ENCODE results near the gene ACSF3.

ACSF3 gene

DNA sequence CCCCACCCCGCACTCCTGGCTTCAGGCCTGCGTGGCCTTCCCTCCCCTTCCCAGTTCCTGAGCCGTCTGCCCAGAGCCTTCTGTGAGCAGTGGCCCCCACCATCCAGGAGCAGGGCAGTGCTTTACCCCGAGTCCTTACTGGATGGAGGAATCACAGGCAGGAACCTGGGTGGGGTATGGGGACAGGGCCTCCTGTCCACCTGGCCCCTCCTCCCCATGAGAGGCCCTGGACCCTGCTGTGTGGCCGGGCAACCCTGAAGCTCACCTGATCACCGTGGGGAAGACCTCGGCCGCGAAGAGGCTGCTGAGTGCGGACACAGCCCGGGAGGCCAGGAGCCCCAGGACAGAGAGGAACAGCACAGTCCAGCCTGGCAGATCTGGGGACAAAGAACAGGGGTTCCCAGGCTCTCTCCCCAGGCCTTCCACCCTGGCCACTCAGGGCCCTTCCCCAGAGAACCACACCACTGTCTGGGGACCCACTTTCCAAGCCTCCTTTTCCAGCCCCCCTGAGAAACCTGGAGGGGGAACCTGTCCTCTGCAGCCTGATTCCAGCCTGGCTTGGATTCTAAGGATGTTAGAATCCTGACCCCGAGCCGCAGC lies 103.5 kb downstream of the ACSF3 start:
- H3K4me3 ChIP-seq (ENCODE audit: low read length in 2 of 2) = no peak overlapping the region
- H3K27ac ChIP-seq (ENCODE audit: low read length) = no peak overlapping the region
- H3K36me3 ChIP-seq (ENCODE audit: control insufficient read depth in 2 of 2, insufficient read depth in 2 of 2, low read length in 2 of 2) = no peaks in the 10 kb centered on the region
- no peaks in the 10 kb centered on the region for H3K9me3 ChIP-seq (ENCODE audit: control insufficient read depth in 2 of 2, low read length in 2 of 2)
- peaks cover 10% of the 10 kb centered on the region for H3K4me1 ChIP-seq (ENCODE audit: control insufficient read depth, insufficient read depth, low read length)
- H3K27me3 ChIP-seq (ENCODE audit: control insufficient read depth in 1 of 2, insufficient read depth in 2 of 2, low read length in 2 of 2) = peaks cover 20 to 25% of the 10 kb centered on the region in 2 donors
- H3K9ac ChIP-seq (ENCODE audit: low read length in 2 of 2) = no peak overlapping the region

DNA sequence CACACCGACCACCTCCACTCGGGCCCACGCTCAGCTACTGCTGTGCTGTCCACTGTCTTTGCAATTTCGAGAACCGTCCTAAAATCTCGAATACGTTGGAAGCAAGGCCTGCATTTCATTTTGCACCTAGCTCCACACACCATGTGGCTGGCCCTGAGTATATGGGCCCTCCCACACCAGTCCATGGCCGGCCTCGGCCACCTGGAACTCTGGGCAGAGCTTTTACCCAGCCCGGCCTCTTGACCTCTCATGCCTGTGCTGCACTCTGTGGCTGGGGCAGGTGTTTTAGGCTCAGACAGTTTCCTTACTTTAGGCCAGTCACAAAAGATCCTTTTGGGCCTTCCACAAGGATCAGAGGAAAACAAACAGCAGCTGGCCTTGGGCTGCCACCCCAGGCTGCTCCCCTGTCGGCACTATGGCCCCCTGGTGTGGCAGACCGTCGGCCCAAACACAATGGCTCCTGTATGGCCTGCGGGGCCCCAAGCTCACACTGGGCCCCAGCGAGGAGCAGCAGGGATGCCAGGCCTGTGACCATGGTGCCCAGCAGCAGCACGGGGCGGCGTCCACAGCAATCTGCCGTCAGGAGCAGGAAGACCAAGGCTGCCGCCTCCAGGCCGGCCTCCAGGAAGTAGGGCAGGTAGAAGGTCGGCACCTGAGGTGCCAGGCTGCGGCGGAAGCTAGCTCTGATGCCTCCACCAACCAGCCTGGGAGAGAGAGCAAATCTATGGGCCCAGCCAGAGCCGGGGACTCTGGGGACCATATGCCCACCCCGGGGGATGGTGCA lies 104.2 kb downstream of the ACSF3 start:
- Histone ChIP-seq H3K9ac (ENCODE audit: low read length in 2 of 2) (no peak overlapping the region), H3K9me3 (ENCODE audit: control insufficient read depth in 2 of 2, low read length in 2 of 2) (peaks cover 2 to 4% of the 10 kb centered on the region in 2 donors), H3K27me3 (ENCODE audit: control insufficient read depth in 1 of 2, insufficient read depth in 2 of 2, low read length in 2 of 2) (peaks cover 25 to 31% of the 10 kb centered on the region in 2 donors), H3K27ac (ENCODE audit: low read length) (no peak overlapping the region), H3K4me1 (ENCODE audit: control insufficient read depth, insufficient read depth, low read length) (peaks cover 8% of the 10 kb centered on the region), H3K36me3 (ENCODE audit: control insufficient read depth in 2 of 2, insufficient read depth in 2 of 2, low read length in 2 of 2) (no peaks in the 10 kb centered on the region), H3K4me3 (ENCODE audit: low read length in 2 of 2) (no peak overlapping the region)

DNA sequence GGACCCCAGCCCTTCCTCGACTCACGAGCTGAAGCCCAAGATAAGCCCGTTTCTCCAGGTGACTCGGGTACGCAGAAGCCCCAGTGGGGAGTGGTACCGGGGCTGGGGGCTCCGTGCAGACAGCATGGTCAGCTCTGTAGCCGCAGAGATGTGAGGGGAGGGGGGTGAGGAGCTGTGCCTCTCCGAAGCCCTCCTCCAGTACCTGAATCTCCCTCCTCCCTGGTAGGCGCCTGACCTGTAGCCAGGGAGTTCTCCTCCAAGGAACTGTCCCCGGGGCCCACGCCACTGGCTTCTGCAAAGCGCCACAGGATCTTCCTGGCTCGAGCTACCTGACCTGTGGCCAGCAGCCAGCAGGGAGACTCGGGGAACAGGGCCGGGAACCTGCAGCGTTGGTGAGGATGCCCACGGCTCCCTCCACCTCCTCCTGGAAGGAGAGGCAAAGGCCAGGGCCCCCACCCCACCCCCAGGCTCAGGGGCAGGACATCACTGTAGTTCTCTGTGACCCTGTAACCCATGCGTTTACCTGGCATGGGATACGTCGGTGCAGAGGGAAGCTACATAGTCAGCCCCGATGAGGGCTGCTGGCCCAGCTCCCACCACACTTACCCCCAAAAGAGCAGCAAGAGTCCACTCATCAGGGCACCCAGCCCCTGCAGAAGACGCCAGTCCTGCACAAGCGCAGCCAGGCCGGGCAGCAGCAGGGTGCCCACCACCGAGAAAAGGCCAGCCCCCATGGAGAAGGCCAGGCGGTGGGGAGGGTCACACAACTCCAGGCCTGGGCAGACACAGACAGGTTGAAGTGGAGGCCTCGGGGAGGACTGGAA lies 105.0 kb downstream of the ACSF3 start:
- Histone ChIP-seq H3K9ac (ENCODE audit: low read length in 2 of 2) (no peak overlapping the region), H3K4me1 (ENCODE audit: control insufficient read depth, insufficient read depth, low read length) (peaks cover 8% of the 10 kb centered on the region), H3K27ac (ENCODE audit: low read length) (no peak overlapping the region), H3K27me3 (ENCODE audit: control insufficient read depth in 1 of 2, insufficient read depth in 2 of 2, low read length in 2 of 2) (peaks cover 29 to 36% of the 10 kb centered on the region in 2 donors), H3K36me3 (ENCODE audit: control insufficient read depth in 2 of 2, insufficient read depth in 2 of 2, low read length in 2 of 2) (no peaks in the 10 kb centered on the region), H3K9me3 (ENCODE audit: control insufficient read depth in 2 of 2, low read length in 2 of 2) (peaks cover 2 to 4% of the 10 kb centered on the region in 2 donors), H3K4me3 (ENCODE audit: low read length in 2 of 2) (no peak overlapping the region)

DNA sequence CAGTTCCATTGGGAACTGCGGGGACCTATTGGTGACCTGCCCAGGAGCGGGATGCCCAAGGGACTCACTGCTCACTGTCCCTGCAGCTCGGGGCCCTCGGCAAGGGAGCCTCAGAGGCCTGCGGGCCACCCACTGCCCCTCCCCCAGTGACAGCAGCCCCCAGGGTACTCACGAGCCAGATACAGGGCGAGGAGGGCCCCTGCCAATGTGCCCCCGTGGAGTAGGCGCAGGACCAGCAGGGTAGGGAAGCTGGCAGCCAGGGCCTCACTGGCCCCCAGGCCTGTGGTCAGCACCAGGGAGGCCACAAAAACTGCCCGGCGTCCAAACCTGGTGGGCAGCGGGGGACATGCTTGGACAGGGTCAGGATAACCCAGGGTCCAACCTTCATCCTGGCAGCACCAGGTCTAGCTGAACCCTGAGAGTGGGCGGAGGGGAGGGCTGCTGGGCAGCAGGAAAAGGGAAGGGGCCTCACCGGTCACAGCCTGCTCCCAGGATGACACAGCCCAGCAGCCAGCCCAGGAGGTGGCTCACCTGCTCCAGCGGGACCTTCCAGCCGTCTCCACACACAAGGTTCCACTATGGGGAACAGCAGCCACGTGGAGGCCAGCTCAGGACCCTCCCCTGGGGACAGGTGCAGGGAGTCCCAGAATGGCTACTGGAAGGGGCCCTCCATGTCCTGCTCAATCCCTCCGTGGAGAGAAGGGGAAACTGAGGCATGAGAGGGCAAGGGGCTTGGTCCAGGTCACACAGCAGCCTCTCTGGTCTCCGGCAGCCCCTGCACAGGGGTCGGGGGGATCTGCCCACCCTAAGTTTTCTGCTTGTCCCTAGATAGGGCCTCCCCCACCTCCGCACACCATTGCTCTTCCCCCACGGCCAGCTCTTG lies 105.8 kb downstream of the ACSF3 start:
- peaks cover 31 to 36% of the 10 kb centered on the region in 2 donors for H3K27me3 ChIP-seq (ENCODE audit: control insufficient read depth in 1 of 2, insufficient read depth in 2 of 2, low read length in 2 of 2)
- H3K9ac ChIP-seq (ENCODE audit: low read length in 2 of 2) = no peak overlapping the region
- no peak overlapping the region for H3K27ac ChIP-seq (ENCODE audit: low read length)
- no peaks in the 10 kb centered on the region for H3K36me3 ChIP-seq (ENCODE audit: control insufficient read depth in 2 of 2, insufficient read depth in 2 of 2, low read length in 2 of 2)
- no peak overlapping the region for H3K4me3 ChIP-seq (ENCODE audit: low read length in 2 of 2)
- peaks cover 2 to 4% of the 10 kb centered on the region in 2 donors for H3K9me3 ChIP-seq (ENCODE audit: control insufficient read depth in 2 of 2, low read length in 2 of 2)
- peaks cover 8% of the 10 kb centered on the region for H3K4me1 ChIP-seq (ENCODE audit: control insufficient read depth, insufficient read depth, low read length)

DNA sequence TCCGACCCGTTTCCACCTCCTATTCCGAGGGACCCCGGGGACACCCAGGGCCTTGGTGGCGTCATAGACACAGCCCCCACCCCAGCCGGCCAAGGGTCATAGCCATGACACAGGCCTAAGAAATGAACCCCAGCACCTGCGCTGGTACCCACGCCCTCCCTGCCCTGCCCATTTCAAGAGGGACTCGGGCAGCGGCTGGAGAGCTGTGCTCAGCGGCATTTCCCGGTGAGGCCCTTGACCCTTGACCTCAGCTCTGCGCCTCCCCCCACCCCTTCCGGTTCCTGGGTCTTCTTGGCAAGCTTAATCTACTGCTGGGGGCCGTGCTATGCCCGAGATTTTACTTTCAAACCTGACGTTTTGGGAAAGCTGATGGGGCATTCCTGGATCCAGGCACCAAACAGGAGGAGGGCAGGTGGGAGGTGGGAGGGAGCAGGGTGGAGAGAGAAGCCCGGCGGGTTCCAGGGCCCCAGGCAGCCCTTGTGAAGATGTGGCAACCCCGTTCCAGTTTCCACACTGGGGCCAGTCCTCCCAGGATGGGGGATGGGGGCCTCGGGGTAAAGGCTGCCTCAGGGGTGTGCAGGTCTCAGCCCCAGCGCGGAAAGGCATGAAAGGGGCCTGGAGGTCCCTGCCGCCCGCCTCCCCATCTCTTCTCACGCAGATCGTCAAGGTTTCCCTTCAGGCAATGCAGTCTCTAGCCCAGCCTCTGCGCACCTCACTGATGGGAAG lies 106.6 kb downstream of the ACSF3 start, which contains the start of gene SLC22A31:
TSS of gene SLC22A31 (minus strand) at position 414 of the 726 bp plus-strand sequence. CDS start at position 378, 36 bp downstream.
- Histone ChIP-seq H3K27ac (ENCODE audit: low read length) (no peak within 1 kb of the TSS), H3K9me3 (ENCODE audit: control insufficient read depth in 2 of 2, low read length in 2 of 2) (peaks cover 2 to 4% of the 10 kb centered on the region in 2 donors), H3K9ac (ENCODE audit: low read length in 2 of 2) (no peak within 1 kb of the TSS), H3K27me3 (ENCODE audit: control insufficient read depth in 1 of 2, insufficient read depth in 2 of 2, low read length in 2 of 2) (peaks cover 31 to 38% of the 10 kb centered on the region in 2 donors), H3K36me3 (ENCODE audit: control insufficient read depth in 2 of 2, insufficient read depth in 2 of 2, low read length in 2 of 2) (no peaks in the 10 kb centered on the region), H3K4me3 (ENCODE audit: low read length in 2 of 2) (no peak within 1 kb of the TSS), H3K4me1 (ENCODE audit: control insufficient read depth, insufficient read depth, low read length) (peaks cover 8% of the 10 kb centered on the region)

DNA sequence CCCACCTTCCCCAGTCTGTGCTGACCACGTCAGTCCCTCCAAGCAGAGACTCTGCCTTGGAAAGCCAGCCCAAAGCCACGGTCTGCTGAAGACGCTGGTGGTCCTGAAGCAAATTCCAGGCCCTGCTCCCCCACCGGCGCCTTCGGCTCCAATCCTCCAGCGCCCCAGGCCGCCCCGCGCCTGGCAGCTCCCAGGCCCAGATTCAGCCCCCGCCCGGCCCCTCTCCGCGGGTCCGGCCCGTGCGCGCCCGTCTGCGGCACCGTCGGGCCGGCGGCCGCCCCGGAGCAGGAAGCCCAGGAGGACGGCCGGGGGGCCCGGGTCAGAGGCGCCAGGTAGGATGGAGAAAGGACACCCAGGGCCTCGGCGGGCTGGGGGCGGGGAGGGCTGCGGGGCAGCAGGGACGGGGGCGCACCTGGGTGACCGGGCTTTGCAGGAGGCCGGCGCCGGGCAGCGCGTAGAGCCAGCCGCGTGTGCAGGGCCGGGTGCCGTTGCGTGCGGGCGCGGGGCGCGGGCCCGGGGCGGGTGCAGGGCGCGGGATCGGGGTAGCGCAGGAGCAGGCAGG lies 107.3 kb downstream of the ACSF3 start:
- Histone ChIP-seq H3K27ac (ENCODE audit: low read length) (no peak overlapping the region), H3K4me1 (ENCODE audit: control insufficient read depth, insufficient read depth, low read length) (peaks cover 8% of the 10 kb centered on the region), H3K36me3 (ENCODE audit: control insufficient read depth in 2 of 2, insufficient read depth in 2 of 2, low read length in 2 of 2) (no peaks in the 10 kb centered on the region), H3K27me3 (ENCODE audit: control insufficient read depth in 1 of 2, insufficient read depth in 2 of 2, low read length in 2 of 2) (peaks cover 31 to 38% of the 10 kb centered on the region in 2 donors), H3K9me3 (ENCODE audit: control insufficient read depth in 2 of 2, low read length in 2 of 2) (peaks cover 2 to 4% of the 10 kb centered on the region in 2 donors), H3K9ac (ENCODE audit: low read length in 2 of 2) (no peak overlapping the region), H3K4me3 (ENCODE audit: low read length in 2 of 2) (no peak overlapping the region)

DNA sequence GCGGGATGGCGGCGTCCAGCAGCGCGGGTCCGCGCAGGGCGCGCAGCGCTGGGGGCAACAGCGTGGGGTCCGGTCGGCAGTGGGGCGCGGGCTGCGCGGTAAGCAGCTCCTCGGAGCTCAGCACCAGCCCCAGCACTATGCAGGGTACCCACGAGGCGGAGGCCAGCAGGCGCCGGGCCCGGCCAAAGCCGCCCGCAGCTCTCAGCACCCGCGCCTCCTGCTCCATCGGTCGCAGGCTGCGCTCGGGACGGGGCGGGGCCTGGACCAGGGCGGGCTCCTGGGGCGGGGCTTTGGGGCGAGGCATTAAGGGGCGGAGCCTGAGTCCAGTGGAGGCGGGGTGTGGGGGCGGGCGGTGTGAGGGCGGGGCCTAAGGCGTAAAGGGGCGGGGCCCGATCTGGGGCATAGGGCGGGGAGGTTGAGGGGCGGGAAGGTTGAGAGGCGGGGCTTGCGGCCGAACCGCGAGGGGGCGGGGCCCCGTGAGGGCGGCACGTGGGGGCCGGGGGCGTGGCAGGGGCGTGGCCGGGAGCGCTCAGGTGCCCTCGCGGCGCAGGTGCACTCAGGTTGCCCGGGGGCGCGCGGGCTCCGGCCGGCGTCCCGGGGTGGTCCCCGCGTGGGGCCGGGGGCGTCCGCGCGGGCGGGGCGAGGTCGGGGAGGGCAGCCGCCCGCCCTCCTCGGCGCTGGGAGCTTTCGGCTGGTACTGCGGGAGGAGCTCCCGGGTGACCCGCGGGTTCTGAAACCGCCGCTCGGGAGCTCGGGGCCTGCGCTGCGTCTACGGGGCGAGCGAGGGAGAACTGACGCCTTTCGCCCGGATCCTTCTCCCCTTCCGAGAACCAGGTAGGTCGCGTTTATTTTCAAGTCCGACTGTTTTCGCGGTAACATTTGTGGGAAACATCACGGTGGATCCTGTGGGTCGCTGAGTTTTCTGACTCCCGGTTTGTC lies 108.1 kb downstream of the ACSF3 start:
- no peak overlapping the region for H3K9ac ChIP-seq (ENCODE audit: low read length in 2 of 2)
- H3K36me3 ChIP-seq (ENCODE audit: control insufficient read depth in 2 of 2, insufficient read depth in 2 of 2, low read length in 2 of 2) = no peaks in the 10 kb centered on the region
- peaks cover 31 to 38% of the 10 kb centered on the region in 2 donors for H3K27me3 ChIP-seq (ENCODE audit: control insufficient read depth in 1 of 2, insufficient read depth in 2 of 2, low read length in 2 of 2)
- no peak overlapping the region for H3K27ac ChIP-seq (ENCODE audit: low read length)
- H3K4me3 ChIP-seq (ENCODE audit: low read length in 2 of 2) = no peak overlapping the region
- peaks cover 8% of the 10 kb centered on the region for H3K4me1 ChIP-seq (ENCODE audit: control insufficient read depth, insufficient read depth, low read length)
- H3K9me3 ChIP-seq (ENCODE audit: control insufficient read depth in 2 of 2, low read length in 2 of 2) = peaks cover 2 to 4% of the 10 kb centered on the region in 2 donors

DNA sequence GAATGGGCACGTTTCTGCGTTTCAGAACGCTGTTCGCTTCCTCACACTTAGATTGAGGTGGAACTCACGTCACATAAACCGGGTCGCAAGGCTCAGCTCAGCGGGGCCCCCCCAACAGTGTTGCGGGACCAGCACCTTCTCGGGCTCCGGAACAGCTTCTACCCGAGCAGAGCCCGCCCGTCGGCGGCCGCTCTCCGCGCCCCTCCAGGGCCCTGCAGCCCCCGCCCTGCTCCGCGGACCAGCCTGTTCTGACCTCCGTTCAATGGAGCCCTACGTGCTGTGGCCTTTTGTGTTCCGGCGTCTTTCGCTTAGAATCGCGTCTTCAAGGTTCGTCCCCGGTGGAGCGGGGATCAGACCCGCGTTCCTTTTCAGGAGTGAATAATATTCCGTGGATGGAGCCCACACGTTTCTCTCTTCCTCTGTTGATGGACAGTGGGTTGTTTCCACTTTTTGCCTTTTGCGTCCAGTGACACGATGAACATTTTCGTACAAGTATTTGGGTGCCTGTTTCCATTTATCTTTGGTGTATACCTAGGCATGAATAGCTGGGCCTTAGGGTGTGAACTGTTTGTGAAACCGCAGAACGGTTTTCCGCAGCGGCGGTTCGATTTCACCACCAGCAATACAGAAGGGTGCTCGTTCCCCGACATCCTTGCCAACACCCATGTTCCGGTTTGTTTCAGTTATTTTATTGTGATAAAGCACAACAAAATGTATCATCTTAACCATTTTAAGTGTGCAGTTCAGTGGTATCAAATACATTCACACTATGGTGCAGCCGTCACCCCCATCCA lies 109.0 kb downstream of the ACSF3 start:
- no peak overlapping the region for H3K27ac ChIP-seq (ENCODE audit: low read length)
- H3K9me3 ChIP-seq (ENCODE audit: control insufficient read depth in 2 of 2, low read length in 2 of 2) = peaks cover 2 to 4% of the 10 kb centered on the region in 2 donors
- peaks cover 8% of the 10 kb centered on the region for H3K4me1 ChIP-seq (ENCODE audit: control insufficient read depth, insufficient read depth, low read length)
- H3K9ac ChIP-seq (ENCODE audit: low read length in 2 of 2) = no peak overlapping the region
- peaks cover 31 to 38% of the 10 kb centered on the region in 2 donors for H3K27me3 ChIP-seq (ENCODE audit: control insufficient read depth in 1 of 2, insufficient read depth in 2 of 2, low read length in 2 of 2)
- no peak overlapping the region for H3K4me3 ChIP-seq (ENCODE audit: low read length in 2 of 2)
- H3K36me3 ChIP-seq (ENCODE audit: control insufficient read depth in 2 of 2, insufficient read depth in 2 of 2, low read length in 2 of 2) = no peaks in the 10 kb centered on the region

Measured in stomach smooth muscle (tissue), 2 donors.